HG02852 (cell line): ENCODE results near the gene RTN3.
"Not testable (repeated sequence)": the region's sequence is repeated elsewhere in the genome, so short reads cannot be mapped to it uniquely, and the experiment has no call there.

Source experiments
- ATAC-seq: cut with Tn5 transposase; IDR thresholded peaks from one replicate; pipeline ENCODE4 v1.9.1; 2021; ENCODE audit warnings: mild to moderate bottlenecking, moderate library complexity; ENCODE audit not compliant: unreplicated experiment

Gene RTN3

GRCh38 chr11:63682066-63683021 is 1.0 kb downstream of the RTN3 start:
- ATAC-seq = no peak

GRCh38 chr11:63683133-63683991 is 2.1 kb downstream of the RTN3 start:
- no peak for ATAC-seq

GRCh38 chr11:63685158-63685721 is 3.9 kb downstream of the RTN3 start:
- not testable (repeated sequence) for ATAC-seq

GRCh38 chr11:63686926-63687325 is 5.6 kb downstream of the RTN3 start:
- no peak for ATAC-seq

- ATAC-seq = no peak
Observed at GRCh38 chr11:63687845-63688244, 6.5 kb downstream of the RTN3 start.

- ATAC-seq = no peak
Observed at GRCh38 chr11:63694596-63694995, 13.3 kb downstream of the RTN3 start.

GRCh38 chr11:63698976-63699733 is 17.9 kb downstream of the RTN3 start:
- no peak for ATAC-seq

- ATAC-seq = no peak
Observed at GRCh38 chr11:63699896-63700295, 18.6 kb downstream of the RTN3 start.

GRCh38 chr11:63705526-63705925 is 24.2 kb downstream of the RTN3 start:
- ATAC-seq = no peak

GRCh38 chr11:63708764-63709163 is 27.5 kb downstream of the RTN3 start:
- ATAC-seq = no peak

- ATAC-seq = no peak
Observed at GRCh38 chr11:63709336-63709884, 28.1 kb downstream of the RTN3 start.

- no peak for ATAC-seq
Observed at GRCh38 chr11:63710476-63711217, 29.3 kb downstream of the RTN3 start.

GRCh38 chr11:63711838-63712237 is 30.5 kb downstream of the RTN3 start:
- no peak for ATAC-seq

GRCh38 chr11:63713766-63714165 is 32.5 kb downstream of the RTN3 start:
- ATAC-seq = no peak

GRCh38 chr11:63716046-63716445 is 34.7 kb downstream of the RTN3 start:
- no peak for ATAC-seq

GRCh38 chr11:63719001-63719400 is 37.7 kb downstream of the RTN3 start:
- ATAC-seq = no peak

GRCh38 chr11:63719987-63720386 is 38.7 kb downstream of the RTN3 start:
- no peak for ATAC-seq

- no peak for ATAC-seq
Observed at GRCh38 chr11:63720611-63721010, 39.3 kb downstream of the RTN3 start.

- no peak for ATAC-seq
Observed at GRCh38 chr11:63729326-63729725, 48.0 kb downstream of the RTN3 start.

- no peak for ATAC-seq
Observed at GRCh38 chr11:63736864-63737263, 55.6 kb downstream of the RTN3 start.
